GM12878 (cell line): ENCODE data around the gene LRRC47. TPM values are rescaled to one million over a fixed set of nuclear protein-coding genes. Genes with fewer than 3 reads are reported as not detected.

Experiments used
- ATAC-seq: fragments of 200-7000 bp; cut with Tn5 transposase; 3 replicates; pipeline ENCODE4 v1.9.1; 2020; ENCODE audit warnings: mild to moderate bottlenecking, moderate library complexity
- BruUV-seq: library from RNA; stranded (reverse); fragments of 400-500 nt; replicated peaks from 2 replicates; lab custom pipeline; 2021; lab: Mats Ljungman, UMichigan
- CTCF ChIA-PET: fragments of 300-600 bp; sonication (Branson Sonifier 250); formaldehyde crosslinking; extraction: SDS; loops from one replicate; lab custom pipeline; 2021; ENCODE audit warnings: inconsistent platforms; lab: Yijun Ruan, JAX
- POLR2A ChIA-PET: fragments of 350-600 bp; formaldehyde crosslinking; extraction: SDS; loops from one replicate; lab custom pipeline; 2021; ENCODE audit warnings: inconsistent platforms; lab: Charles Lee
- RAD21 ChIA-PET: fragments of 300-600 bp; sonication (Branson Sonifier 250); formaldehyde crosslinking; loops from one replicate; lab custom pipeline; 2023; ENCODE audit warnings: antibody characterized with exemption; ENCODE audit not compliant: unreplicated experiment; lab: Charles Lee
- SMC1A ChIA-PET: fragments of 300-600 bp; sonication (Branson Sonifier 250); formaldehyde crosslinking; loops from one replicate; lab custom pipeline; 2023; ENCODE audit not compliant: unreplicated experiment, uncharacterized antibody; lab: Charles Lee
- DNase-seq: peaks from one replicate; pipeline ENCODE4 v3.0.0-alpha.2; 2011; ENCODE audit warnings: low read depth, low spot score
- FAIRE-seq: peaks from 3 replicates; lab custom pipeline; 2011; peaks lifted over from hg19 to GRCh38; lab: Jason Lieb, UNC
- H2AFZ ChIP-seq: 2 replicates; pipeline ENCODE4 v1.6.0; 2011; ENCODE audit warnings: low read depth, low read length, control low read depth; ENCODE audit not compliant: control insufficient read depth
- H3K27ac ChIP-seq: 2 replicates; pipeline ENCODE4 v1.5.1; 2011; ENCODE audit warnings: control low read depth; ENCODE audit not compliant: control insufficient read depth, insufficient read depth
- H3K27me3 ChIP-seq, 2 experiments: replicated peaks in 1 of 2; 2 replicates each; pipeline versions ENCODE4 v1.6.0 to v1.6.1; 2011; ENCODE audit warnings: low read length in 1 of 2; ENCODE audit not compliant: control insufficient read depth in 2 of 2, insufficient read depth in 2 of 2
- H3K36me3 ChIP-seq, 2 experiments: 2 replicates each; pipeline ENCODE4 v1.5.1; 2011; ENCODE audit warnings: low read length in 1 of 2; ENCODE audit not compliant: control insufficient read depth in 2 of 2, insufficient read depth in 2 of 2
- H3K4me1 ChIP-seq: 2 replicates; pipeline ENCODE4 v1.6.1; 2011; ENCODE audit warnings: mild to moderate bottlenecking, low read length, moderate library complexity, mixed read lengths; ENCODE audit not compliant: control insufficient read depth, insufficient read depth
- H3K4me2 ChIP-seq: 2 replicates; pipeline ENCODE4 v1.6.0; 2011; ENCODE audit warnings: control low read depth; ENCODE audit not compliant: control insufficient read depth, insufficient read depth
- H3K4me3 ChIP-seq: fragments of 200-600 bp; sonication (generic); 2 replicates; pipeline ENCODE4 v1.5.1; 2016
- H3K79me2 ChIP-seq: 2 replicates; pipeline ENCODE4 v1.6.0; 2011; ENCODE audit warnings: low read length; ENCODE audit not compliant: control insufficient read depth, insufficient read depth
- H3K9ac ChIP-seq: 2 replicates; pipeline ENCODE4 v1.8.0; 2011; ENCODE audit warnings: low read length, control low read depth, mixed read lengths; ENCODE audit not compliant: control insufficient read depth, insufficient read depth
- H3K9me3 ChIP-seq: replicated peaks from 3 replicates; pipeline ENCODE4 v1.5.1; 2011; ENCODE audit warnings: mild to moderate bottlenecking, low read length; ENCODE audit not compliant: control insufficient read depth, insufficient read depth
- H4K20me1 ChIP-seq: 2 replicates; pipeline ENCODE4 v1.6.0; 2011; ENCODE audit not compliant: control insufficient read depth, insufficient read depth
- ASH2L ChIP-seq: fragments of 300-600, 200-600 bp; sonication (generic); IDR thresholded peaks from 2 replicates; pipeline ENCODE4 v1.6.1; 2017; ENCODE audit warnings: low read depth, mild to moderate bottlenecking, borderline replicate concordance
- BACH1 ChIP-seq: fragments of 450-650 bp; IDR thresholded peaks from 2 replicates; pipeline ENCODE4 v1.6.1; 2017; ENCODE audit warnings: mild to moderate bottlenecking, borderline replicate concordance
- CBX3 ChIP-seq: fragments of 200-600 bp; sonication (generic); IDR thresholded peaks from 2 replicates; pipeline ENCODE4 v1.6.1; 2016; ENCODE audit warnings: low read depth, borderline replicate concordance
- CHD1 ChIP-seq: IDR thresholded peaks from 2 replicates; pipeline ENCODE4 v1.6.1; 2012; ENCODE audit warnings: low read depth, low read length, improper control_type of control experiment
- POLR2A ChIP-seq: IDR thresholded peaks from 2 replicates; pipeline ENCODE4 v1.6.1; 2011; ENCODE audit warnings: low read depth, mild to moderate bottlenecking, low read length
- PRDM15 ChIP-seq: fragments of 450-650 bp; formaldehyde crosslinking; IDR thresholded peaks from 2 replicates; pipeline ENCODE4 v1.4.0; 2020; ENCODE audit warnings: mild to moderate bottlenecking, moderate library complexity
- WGBS: methylation state at CpG from one replicate; pipeline ENCODE4 v1.1.6; 2016; ENCODE audit warnings: low lambda C conversion rate; ENCODE audit not compliant: insufficient replicate concordance, insufficient coverage; ENCODE audit errors: missing lambda C conversion rate; 5-methylcytosine and 5-hydroxymethylcytosine counted together
- in situ Hi-C: fragments of 300-500 bp; cut with MboI; formaldehyde crosslinking; loops from 9 replicates; pipeline ENCODE4 v1.14.3; 2018; ENCODE audit warnings: mixed read lengths
- intact Hi-C: fragments of 100-400 bp; cut with micrococcal nuclease; formaldehyde crosslinking; loops from one replicate; pipeline ENCODE4 v1.14.2; 2022; ENCODE audit not compliant: unreplicated experiment
- polyA plus RNA-seq, 11 experiments: library from polyadenylated mRNA; depleted of rRNA in 4 of 11; unstranded in 6 of 11; stranded (reverse) in 5 of 11; fragments of >200 nt; fragmentation: Nextera tagmentation in 4 of 11; fragmentation: Illumina TruSeq in 1 of 11; extraction: Ambion mirVana in 4 of 11; extraction: Trizol in 1 of 11; gene quantifications; 1 replicate in 1 of 11; 2 replicates in 10 of 11; pipeline versions ENCODE4 v1.2.1 to v1.2.3, GENCODE V29; 2011 to 2016; ENCODE audit warnings: inconsistent platforms in 2 of 11, missing spikeins in 2 of 11, low read depth in 1 of 11
- total RNA-seq, 4 experiments: library from RNA; depleted of rRNA in 3 of 4; stranded (reverse); fragments of >200 nt in 3 of 4; fragmentation: Illumina TruSeq in 1 of 4; extraction: Trizol in 1 of 4; gene quantifications; 2 replicates each; pipeline versions ENCODE4 v1.2.1 to v1.2.3, GENCODE V29; 2013 to 2021

Gene LRRC47
- total and polyA plus RNA-seq, 10 of the 15 experiments (the other 5 are each of a cell fraction or from before 2014, with no cell fraction given): 2.5 to 34.6 (median 18.2) TPM

GRCh38 chr1:3741566-3742438 lies 54.5 kb downstream of the LRRC47 start:
- no TSS peak for BruUV-seq
- Histone ChIP-seq H3K4me1 (peaks cover 6% of the 10 kb centered on the region), H3K4me3 (no peak overlapping the region), H2AFZ (no peak overlapping the region), H3K79me2 (no peaks in the 10 kb centered on the region), H3K36me3 (peaks cover 2 to 3% of the 10 kb centered on the region in 2 experiments; a peak in 3 of 4 replicates), H3K9ac (no peak overlapping the region), H4K20me1 (no peaks in the 10 kb centered on the region), H3K9me3 (no peaks in the 10 kb centered on the region), H3K4me2 (no peak overlapping the region), H3K27me3 (no peaks in the 10 kb centered on the region), H3K27ac (no peak overlapping the region)
- POLR2A ChIA-PET: no interaction called here
- RAD21 ChIA-PET: no interaction called here
- ATAC-seq (no peak), DNase-seq (no peak), FAIRE-seq (no peak)
- WGBS: 90% methylated on average over 22 of the region's 22 CpGs
- in situ Hi-C loops (no loop called here), intact Hi-C loops (no loop called here)
- CTCF ChIA-PET: no interaction called here
- no peak for TF ChIP-seq BACH1
- TF ChIP-seq PRDM15 (CRISPR knock-in tag): no peak
- no peak for TF ChIP-seq CBX3
- no peak for TF ChIP-seq ASH2L
- no peak for TF ChIP-seq CHD1
- TF ChIP-seq POLR2A: 0 out of 2 replicates have a peak, but pooled peaks have one; percentile 27
- SMC1A ChIA-PET: no interaction called here
